ENCODE measurements around the gene EMP1.

Gene EMP1

DNA sequence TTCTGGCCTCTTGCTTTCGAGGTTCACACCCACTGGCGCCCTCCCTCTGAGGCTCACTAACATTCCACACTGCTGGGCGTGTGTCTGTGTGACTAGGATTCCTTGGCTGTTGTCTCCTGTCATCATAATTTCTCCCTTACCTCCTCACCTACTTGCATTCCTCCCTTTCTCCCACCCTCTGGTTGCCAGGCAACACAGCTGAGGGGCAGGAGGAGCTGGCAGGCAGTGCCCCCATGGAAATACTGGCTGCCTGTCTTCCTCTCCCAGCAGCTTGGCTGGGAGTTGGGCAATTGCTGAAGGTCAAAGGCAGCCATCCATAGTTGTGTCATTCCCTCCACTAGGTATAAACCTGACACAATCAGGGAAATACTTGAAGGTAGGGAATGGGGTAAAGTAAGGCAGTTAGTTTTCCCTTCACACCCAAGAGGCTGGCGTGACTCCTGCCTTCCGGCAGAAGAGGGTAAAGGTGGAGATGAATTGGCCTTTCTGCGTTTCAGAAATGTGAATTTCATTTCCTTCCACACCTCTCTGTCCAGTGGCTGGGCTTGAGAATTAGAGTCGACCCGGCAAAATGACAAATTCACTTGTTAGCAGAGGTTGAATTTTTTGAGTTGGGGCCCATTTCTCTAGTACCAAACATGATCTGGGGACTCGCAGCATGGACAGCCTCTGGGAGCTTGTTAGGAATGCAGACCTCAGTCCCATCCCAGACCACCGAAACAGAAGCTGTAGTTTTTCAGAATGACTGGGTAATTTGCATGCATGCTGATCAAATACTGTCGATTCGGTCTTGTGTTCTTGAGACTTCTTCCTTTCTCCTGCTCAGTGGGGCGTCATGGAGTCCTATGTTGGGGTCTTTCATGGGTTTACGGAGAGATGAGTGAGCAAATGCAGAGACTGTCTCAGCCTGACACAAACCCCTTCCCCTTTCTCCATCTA is 24.3 kb upstream of the EMP1 start:
- in situ Hi-C loops (cut with HindIII; ENCODE audit: low sequenced_read_pairs), result no loop called here

DNA sequence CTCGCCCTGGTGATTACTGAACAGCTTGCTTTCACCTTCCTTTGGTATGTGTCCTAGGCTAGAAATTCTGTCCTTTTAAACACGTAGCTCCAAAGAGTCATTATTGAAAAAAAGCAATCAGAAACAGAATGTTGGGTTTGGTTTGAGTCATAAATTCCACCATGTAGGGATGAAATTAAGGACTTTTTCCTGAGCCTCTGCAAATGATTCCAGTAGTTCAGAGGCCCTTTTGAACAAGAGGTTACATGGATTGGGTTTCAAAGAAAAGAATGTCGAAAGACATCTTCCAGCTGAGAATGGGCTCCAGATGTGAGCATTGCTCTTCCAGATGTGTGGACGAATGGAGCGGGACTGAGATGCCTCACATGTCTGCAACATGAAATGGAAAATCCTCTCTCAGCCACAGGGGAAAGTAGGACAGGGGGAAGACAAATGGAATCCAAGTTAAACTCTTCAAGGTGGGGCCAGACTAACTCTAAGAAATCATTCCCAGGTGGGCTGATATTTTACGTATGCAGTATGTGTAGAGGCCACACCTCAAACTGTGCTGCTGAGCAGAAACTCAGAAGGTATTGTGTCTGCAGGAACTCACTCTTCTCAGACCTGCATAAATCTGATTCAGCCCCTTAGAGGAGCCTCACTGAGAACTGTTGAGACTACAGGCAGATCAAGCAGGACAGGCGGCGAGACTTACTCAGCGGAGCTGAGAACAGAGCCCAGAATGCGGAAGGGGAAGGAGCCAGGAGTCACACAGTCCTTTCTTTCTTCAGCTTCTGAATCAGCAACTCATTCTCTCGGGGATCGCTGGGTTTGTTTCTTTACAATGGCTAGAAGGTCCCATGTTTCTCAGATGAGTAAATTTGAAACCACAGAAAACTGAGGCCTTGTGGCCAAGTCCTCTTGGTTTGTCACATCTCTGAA is 23.3 kb upstream of the EMP1 start:
- in situ Hi-C loops (cut with HindIII; ENCODE audit: low sequenced_read_pairs), result no loop called here

DNA sequence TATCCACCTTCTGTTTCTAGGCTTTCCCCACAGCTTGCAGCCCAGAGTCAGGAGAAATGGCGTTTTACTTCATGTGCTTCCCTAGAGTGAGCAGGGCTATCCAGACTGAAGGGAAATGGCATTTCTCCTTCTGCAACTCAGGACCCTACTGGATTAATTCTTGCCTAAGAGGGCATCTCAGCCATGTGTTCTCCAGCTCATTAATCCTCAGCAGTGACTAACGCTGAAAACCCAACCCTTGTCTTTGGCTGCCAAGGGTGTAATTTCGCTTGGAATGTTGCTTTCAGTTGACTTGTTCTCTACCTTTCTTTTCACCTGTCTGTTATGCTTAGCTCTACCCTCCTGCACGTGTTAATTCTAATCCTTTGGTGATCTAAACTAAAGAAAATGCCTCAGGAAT is 21.0 kb upstream of the EMP1 start:
- in situ Hi-C loops (cut with HindIII; ENCODE audit: low sequenced_read_pairs), result no loop called here

DNA sequence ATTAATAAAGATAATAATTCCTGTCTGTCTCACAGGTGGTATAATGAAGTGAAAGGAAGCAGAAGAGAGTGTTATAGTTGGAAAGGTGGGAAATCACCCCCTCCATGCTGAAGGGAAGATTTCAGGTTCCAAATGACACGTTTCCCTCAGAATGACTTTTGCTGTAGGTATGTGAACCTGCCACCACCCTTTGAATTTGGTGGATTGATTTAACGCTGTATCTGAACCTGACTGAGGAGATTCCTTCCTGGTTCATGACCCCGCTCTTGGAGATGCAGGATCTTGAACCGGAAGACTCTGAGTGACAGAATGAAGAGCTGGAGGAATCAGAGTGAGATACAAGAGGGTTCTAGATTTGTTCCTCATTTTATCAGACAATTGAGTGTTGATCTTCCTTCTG is 20.3 kb upstream of the EMP1 start:
- in situ Hi-C loops (cut with HindIII; ENCODE audit: low sequenced_read_pairs), result no loop called here

DNA sequence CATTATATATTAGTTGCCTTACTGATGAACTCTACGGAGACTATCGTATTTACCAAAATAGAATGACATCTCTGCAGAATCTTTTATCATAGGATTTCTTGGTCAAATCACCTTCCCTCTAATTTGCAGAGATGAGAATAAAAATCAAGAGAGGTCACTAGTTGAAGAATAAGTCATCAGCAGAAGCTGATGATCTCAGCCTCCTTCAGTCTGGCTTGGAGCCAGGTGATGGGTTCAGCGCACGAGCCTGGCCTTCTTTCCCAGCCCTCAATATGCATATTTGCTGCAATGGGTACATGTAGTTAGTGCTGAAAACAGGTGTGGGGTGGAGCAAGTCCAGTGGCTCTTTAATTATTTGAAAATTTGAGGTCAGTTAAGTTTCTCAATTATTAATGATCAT is 19.2 kb upstream of the EMP1 start:
- in situ Hi-C loops (cut with HindIII; ENCODE audit: low sequenced_read_pairs), result no loop called here

DNA sequence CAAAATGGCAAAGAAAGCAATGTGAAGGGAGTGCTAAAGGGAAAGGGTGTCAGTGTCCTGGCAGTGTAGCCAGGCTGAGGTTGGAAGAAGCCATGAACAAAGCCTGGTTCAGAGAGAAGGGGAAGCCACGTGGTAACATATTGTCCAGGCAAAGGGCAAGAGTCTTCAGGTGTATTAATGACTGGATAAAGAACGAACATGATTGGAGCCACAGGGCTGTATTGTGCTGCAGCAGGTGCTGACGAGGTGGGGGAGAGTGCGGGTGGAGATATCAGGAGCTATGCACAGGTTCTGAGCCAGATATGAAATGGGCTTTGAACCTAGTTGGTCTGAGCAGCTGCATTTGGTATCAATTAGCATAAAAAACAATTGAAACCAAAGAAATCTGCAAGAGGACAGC is 18.6 kb upstream of the EMP1 start:
- in situ Hi-C loops (cut with HindIII; ENCODE audit: low sequenced_read_pairs), result no loop called here

DNA sequence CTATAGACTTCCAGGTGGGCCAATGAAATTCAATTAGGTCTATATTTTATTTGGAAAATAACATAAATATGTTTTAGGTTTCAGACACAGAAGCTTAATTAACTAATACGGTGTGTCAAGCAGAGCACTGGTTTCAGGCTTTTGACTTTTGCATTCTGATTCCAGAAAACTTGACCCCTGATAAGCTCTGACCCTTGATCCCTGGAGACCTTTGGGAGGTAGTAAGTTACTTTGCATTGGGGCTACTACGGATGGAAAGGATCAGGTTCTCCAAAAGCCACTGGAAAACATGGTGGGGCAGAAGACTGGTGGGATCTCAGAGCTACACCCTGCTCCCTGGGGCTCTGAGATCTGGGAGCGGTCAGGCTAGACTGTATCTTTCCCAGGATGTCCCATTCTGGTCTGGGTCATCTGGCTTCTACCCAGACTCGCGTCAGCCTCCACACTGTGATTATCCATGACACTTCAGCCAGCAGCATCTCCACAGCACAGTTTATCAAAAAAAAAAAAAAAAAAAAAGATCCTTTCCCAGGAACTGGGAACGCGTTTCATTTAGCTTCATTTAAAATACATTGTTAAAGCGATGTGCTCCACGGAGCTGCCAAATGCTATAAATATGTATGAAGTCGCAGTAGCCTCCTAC is 17.8 kb upstream of the EMP1 start:
- in situ Hi-C loops (cut with HindIII; ENCODE audit: low sequenced_read_pairs), result no loop called here

DNA sequence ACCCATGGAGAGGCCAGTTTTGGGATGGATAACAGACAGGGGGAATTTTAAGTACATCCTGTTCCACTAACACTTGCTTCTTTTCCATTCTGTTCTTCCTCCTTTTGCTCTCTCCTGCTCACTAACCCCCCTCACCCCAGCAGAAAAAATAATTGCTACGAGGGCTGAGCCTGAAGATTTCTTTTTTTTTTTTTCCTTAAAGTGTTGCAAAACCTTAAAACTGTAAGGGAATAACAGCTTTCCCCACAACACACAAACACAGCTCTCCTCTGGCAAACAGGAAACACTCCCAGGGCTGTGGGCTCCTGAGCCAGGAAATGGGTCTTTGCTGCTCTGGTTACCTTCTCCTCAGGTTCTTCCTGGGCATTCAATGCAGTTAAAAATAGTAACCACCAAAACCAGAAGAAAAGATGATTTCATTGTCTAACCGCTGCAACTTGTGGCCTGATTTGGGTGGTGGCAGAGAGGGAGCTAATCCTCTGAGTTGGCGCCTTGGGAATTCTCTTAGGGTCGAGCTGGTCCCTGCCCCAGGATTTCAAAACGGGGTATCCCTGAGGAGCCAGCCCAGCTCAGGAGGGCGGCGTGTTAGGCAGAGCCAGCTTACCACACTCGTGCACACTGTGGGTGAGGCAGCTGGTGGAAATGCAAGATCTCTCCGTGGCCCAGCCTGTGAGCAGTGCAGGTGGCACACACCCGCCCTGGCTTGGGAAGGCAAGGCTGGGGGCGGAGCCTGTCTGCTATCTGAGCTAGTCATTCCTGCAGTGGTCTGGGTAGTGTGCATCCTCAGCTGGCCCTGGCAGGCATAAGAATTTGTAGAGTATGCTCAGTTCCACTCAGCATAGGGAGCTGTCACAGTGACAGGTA is 17.1 kb upstream of the EMP1 start:
- in situ Hi-C loops (cut with HindIII; ENCODE audit: low sequenced_read_pairs), result no loop called here

DNA sequence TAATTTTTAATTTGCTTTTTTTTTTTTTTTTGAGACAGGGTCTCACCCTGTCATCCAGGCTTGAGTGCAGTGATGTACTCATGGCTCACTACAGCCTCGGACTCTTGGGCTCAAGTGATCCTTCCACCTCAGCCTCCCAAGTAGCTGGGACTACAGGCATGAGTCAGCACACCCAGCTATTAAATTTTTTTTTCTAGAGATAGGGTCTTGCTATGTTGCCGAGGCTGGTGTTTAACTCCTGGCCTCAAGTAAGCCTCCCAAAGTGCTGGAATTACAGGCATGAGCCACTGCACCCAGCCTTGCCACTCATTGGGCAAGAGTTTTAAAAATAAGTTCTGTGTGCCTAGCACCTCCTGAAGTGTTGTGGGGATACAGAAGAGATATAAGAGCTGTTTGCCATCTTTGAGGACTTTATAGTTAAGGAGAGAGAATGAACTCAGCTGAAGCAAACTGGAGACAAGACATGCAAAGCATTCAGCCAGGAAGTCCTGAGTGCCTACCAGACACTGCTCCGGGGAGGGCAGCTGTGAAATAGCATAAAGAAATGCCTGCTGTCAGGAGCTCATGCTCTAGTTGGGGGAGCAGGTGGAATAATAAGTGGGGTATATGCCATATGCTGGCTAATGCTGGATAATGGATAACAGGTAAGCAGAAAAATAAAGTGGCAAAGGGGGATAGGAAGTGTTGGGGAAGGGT is 15.0 kb upstream of the EMP1 start:
- in situ Hi-C loops (cut with HindIII; ENCODE audit: low sequenced_read_pairs), result no loop called here

DNA sequence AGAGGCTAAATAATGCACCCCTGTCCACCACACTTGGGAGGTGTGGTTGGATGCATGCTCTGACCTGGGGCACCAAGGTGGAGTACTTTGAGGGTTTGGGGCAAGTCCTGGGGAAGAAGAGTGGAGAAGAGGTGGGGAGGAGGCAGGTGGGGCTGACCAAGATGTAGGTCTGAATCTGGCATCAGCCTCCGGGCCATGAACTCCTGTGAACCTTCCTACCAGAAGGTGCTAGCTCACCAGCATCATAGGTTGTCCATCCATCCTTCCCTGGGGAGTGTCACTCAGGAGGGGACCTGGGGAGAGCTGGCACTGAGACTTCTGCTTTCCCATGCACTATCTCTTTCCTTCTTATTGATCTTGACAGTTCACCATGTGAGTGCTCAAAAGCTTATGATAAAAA is 13.6 kb upstream of the EMP1 start:
- in situ Hi-C loops (cut with HindIII; ENCODE audit: low sequenced_read_pairs), result no loop called here

DNA sequence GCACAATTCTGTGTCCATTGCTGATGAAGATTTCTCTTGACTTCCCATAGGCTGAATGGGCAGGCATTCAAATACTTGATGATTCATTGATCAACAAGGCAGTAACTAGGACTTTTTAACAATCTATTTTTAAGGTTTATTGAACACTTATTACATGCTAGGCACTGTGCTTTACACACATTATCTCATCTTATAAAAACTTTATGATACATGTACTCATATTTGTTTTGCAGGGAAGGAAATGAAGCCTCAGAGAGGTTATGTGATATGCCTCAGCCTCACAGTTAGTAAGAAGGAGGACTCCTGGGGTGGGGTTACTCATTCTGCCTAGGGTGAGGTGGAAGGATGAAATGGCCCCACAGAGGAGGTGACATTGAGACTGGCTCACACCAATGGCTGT is 12.9 kb upstream of the EMP1 start:
- in situ Hi-C loops (cut with HindIII; ENCODE audit: low sequenced_read_pairs), result no loop called here

DNA sequence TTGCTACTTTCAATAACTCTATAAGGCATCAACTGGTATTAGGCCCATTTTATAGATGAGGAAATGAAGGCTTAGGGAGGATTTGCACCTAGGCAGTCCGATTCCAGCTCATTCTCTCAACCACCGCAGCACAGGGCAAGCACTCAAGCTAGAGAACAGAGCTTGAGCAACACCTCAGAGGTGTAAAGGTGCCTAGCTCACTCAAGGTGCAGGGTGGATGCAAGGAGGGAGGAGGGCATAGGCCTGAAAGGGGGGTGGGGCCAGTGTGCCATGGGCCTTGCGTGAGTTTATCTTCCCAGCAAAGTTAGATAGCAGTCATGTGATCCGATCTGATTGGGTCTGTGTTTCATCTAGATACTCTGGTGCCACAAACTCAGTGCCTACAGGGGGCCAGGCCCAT is 10.2 kb upstream of the EMP1 start:
- in situ Hi-C loops (cut with HindIII; ENCODE audit: low sequenced_read_pairs), result no loop called here

DNA sequence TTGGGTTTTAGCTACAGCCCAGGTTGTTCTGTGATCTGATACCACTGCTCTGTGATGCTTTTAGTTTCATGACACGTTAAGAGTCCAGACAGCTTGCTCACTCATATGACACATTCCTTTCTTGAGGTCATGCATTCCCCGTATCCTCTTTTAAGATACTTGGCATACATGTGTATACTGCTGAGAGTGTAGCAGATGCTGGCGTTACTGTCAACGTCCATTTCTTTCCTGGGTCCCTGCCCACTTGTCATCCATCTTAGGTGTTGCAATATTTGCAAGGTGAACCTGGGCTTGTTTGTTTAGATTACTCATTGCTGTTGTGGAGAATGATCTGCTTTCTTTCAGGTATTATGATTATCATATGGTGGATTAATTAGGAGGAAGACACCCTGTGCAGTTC is 9.1 kb upstream of the EMP1 start:
- in situ Hi-C loops (cut with HindIII; ENCODE audit: low sequenced_read_pairs), result no loop called here

DNA sequence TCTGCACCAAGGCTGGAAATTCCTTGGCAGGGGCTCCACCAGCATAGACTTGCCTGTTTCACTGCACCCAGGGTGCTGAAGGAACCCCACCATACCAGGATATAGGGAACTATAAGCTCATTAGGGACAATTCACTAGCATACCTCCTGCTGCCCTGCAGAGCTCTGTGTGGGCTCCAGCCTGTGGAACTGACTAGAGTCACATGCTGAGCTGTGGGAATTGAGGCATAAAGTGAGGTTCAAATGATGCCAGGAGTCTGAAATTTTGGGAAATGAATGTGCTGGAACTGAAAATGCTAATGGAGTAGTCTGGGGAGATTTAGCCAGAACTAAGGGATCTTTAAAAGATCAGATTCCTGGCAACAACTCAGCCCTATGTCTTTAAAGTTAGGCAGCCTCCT is 7.3 kb upstream of the EMP1 start:
- in situ Hi-C loops (cut with HindIII; ENCODE audit: low sequenced_read_pairs), result no loop called here

DNA sequence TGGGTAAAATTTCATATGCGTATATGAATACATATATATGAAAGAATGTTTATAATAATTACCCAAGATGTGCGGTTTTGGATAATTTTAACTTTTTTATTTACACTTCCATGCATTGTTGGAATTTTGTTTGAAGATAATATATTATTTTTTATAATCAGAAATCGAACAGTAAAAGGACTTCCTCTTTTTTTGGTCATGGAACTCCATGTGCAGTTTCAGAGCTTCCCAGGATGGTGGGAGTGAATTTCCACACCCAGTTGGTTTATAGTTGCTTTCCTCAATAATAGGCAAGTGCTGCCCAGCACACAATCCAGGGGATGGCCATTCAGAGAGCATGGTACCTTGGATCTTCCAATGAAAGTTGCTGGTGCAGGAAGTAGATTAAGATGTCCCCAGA is 6.3 kb upstream of the EMP1 start:
- in situ Hi-C loops (cut with HindIII; ENCODE audit: low sequenced_read_pairs), result no loop called here

DNA sequence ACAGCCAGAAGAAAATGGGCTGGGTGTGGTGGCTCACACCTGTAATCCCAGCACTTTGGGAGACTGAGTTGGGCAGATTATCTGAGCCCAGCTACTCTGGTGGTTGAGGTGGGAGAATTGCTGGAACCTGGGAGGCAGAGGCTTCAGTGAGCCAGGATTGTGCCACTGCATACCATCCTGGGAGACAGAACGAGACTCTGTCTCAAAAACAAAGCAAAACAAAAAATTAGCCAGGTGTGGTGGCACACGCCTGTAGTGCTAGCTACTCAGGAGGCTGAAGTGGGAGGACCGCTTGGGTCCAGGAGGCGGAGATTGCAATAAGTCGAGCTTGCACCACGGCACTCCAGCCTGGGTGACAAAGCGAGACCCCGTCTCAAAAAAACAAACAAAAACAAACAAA is 3.8 kb upstream of the EMP1 start:
- in situ Hi-C loops (cut with HindIII; ENCODE audit: low sequenced_read_pairs), result no loop called here

DNA sequence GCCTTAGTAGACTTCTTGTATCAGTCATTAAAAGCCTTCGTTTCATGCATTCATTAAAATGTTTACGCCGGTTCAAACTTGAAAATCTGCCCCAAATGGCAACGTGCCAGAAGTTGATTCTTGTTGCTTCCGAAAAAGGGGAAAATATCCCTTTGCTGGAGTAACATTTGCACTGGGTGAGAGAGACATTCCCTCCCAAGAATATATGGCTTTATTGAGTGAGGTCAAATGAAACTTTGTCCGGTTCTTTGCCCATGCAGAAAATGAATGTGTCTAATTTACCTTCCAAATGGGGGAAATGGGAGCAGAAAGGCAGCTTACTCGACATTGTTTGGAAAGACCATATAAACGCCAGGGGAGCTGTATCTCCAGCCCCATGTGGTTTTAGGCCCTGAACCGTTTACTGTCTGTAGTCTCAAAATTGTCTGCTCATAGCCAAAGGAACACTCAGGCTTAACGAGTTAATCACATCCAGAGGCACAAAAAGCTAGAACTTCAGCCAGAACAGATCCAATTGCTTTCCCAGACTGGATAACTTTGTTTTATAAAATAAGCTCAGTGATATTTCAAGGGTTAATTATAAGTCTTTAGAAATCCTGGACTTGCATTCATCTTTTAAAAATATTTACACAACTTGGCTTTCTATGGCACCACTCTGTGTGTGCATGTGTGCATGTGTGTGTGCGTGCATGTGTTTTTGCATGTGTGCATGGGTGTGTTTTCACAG is 2.9 kb upstream of the EMP1 start:
- in situ Hi-C loops (cut with HindIII; ENCODE audit: low sequenced_read_pairs), result no loop called here

DNA sequence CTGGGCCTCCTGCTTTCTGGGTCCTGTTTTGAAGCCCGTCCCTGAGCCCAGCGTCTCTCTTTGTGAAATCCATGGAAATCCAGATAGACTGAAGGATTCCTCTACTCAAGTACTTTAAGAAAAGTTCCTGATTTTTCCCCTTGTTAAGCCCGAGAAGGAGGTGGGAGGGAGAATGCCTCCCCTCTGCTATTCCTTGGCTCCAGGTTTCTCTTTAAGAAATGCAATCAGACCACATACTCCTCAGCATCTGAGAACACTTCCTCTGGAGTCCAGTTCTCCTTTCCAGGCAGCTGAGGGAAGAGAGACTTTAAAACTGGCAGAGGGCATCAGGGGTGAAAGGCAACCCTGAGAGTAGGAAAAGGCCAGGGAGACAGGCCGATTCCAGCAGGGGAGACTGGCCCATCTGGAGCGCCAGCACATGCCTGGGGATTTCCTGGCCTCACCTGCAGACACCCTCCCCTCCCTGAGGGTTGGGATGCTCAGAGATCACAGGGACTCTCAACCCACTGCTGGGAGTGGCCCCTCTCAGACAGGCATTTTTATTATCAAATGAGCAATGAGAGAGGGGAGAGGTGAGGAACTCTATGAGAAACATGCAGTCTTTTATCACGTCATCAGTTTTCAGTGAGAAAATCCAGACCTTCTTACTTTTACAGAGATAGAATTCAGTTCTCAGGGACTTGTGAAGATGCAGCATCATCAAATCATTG is 2.0 kb upstream of the EMP1 start:
- in situ Hi-C loops (cut with HindIII; ENCODE audit: low sequenced_read_pairs), result no loop called here

DNA sequence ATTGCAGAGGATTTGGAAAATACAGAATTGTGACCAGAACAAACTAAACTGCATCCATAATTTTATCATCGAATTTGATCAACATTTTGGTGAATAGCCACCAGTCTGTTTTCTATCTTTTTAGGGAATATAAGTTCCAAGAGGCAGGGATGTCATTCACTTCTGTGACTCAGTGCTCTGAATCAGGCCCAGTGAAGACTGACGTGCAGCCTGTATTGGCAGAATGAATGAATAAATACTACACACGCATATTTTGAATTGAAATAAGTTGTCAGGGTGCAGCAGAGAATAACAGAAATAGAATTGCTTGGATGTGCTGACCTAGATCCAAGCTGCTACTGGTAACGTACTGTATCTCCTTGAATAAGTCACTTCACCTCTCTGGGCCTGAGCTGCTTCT is 1.3 kb upstream of the EMP1 start:
- in situ Hi-C loops (cut with HindIII; ENCODE audit: low sequenced_read_pairs), result no loop called here
